Smooth muscle cell (in vitro differentiated cells): ENCODE results near the gene ABHD2. TPM values are rescaled to one million over a fixed set of nuclear protein-coding genes. Genes with fewer than 3 reads are reported as not detected.
"Not testable (repeated sequence)": the region's sequence is repeated elsewhere in the genome, so short reads cannot be mapped to it uniquely, and the experiment has no call there.

Experiments used
- DNase-seq: peaks from one replicate; lab custom pipeline; 2025; ENCODE audit not compliant: unreplicated experiment; lab: John Stamatoyannopoulos, UW
- H2AFZ ChIP-seq: fragments of 200-600 bp; sonication (generic); 2 replicates; pipeline ENCODE4 v1.6.0; 2016; ENCODE audit warnings: antibody characterized with exemption, low read depth, mild to moderate bottlenecking
- H3F3A ChIP-seq: fragments of 200-600 bp; sonication (generic); 2 replicates; pipeline ENCODE4 v1.6.0; 2017; ENCODE audit warnings: antibody characterized with exemption, low read depth
- H3K27ac ChIP-seq: fragments of 200-600 bp; sonication (generic); 2 replicates; pipeline ENCODE4 v1.5.1; 2016; ENCODE audit warnings: low read depth, mild to moderate bottlenecking
- H3K27me3 ChIP-seq: fragments of 200-600 bp; sonication (generic); 2 replicates; pipeline ENCODE4 v1.6.1; 2016; ENCODE audit warnings: low read depth, mild to moderate bottlenecking
- H3K36me3 ChIP-seq: fragments of 200-600 bp; sonication (generic); 2 replicates; pipeline ENCODE4 v1.5.1; 2016; ENCODE audit warnings: low read depth
- H3K4me1 ChIP-seq: fragments of 200-600 bp; sonication (generic); 2 replicates; pipeline ENCODE4 v1.5.1; 2016; ENCODE audit warnings: low read depth
- H3K4me2 ChIP-seq: fragments of 200-600 bp; sonication (generic); 2 replicates; pipeline ENCODE4 v1.6.0; 2016; ENCODE audit warnings: mild to moderate bottlenecking
- H3K4me3 ChIP-seq: fragments of 200-600 bp; sonication (generic); 2 replicates; pipeline ENCODE4 v1.5.1; 2016; ENCODE audit warnings: mild to moderate bottlenecking
- H3K79me2 ChIP-seq: fragments of 200-600 bp; sonication (generic); 2 replicates; pipeline ENCODE4 v1.6.0; 2016; ENCODE audit warnings: low read depth, mild to moderate bottlenecking
- H3K9ac ChIP-seq: fragments of 200-600 bp; sonication (generic); 2 replicates; pipeline ENCODE4 v1.6.0; 2016; ENCODE audit warnings: low read depth
- H3K9me3 ChIP-seq: fragments of 200-600 bp; sonication (generic); replicated peaks from 2 replicates; pipeline ENCODE4 v1.5.1; 2016; ENCODE audit warnings: low read depth
- H4K20me1 ChIP-seq: fragments of 200-600 bp; sonication (generic); 2 replicates; pipeline ENCODE4 v1.6.0; 2016; ENCODE audit warnings: low read depth
- CTCF ChIP-seq: fragments of 200-600 bp; sonication (generic); IDR thresholded peaks from 2 replicates; pipeline ENCODE4 v1.5.1; 2017; ENCODE audit warnings: borderline replicate concordance, mild to moderate bottlenecking, antibody characterized with exemption; ENCODE audit not compliant: insufficient read depth, poor library complexity, severe bottlenecking
- WGBS: methylation state at CpG from one replicate; pipeline ENCODE4 v1.1.7; 2016; ENCODE audit warnings: low lambda C conversion rate; 5-methylcytosine and 5-hydroxymethylcytosine counted together
- polyA plus RNA-seq: library from polyadenylated mRNA; unstranded; fragments of >200 nt; fragmentation: Nextera tagmentation; extraction: Ambion mirVana; gene quantifications from 2 replicates; pipeline ENCODE4 v1.2.1, GENCODE V29; 2016
- total RNA-seq: library from RNA; depleted of rRNA; stranded (reverse); fragments of >200 nt; gene quantifications from 2 replicates; pipeline ENCODE4 v1.2.3, GENCODE V29; 2014

The ABHD2 gene
- total and polyA plus RNA-seq, 2 experiments from 2014 or later = 9.4 to 23.9 TPM

GRCh38 chr15:89226359-89227221, 138.3 kb downstream of the ABHD2 start:
- Histone ChIP-seq H3K4me3 (no peak overlapping the region), H3K36me3 (no peaks in the 10 kb centered on the region), H3K27ac (no peak overlapping the region), H2AFZ (no peak overlapping the region), H3K9me3 (no peaks in the 10 kb centered on the region), H3K9ac (no peak overlapping the region), H3K4me2 (no peak overlapping the region), H3K27me3 (peaks cover 7% of the 10 kb centered on the region), H4K20me1 (no peaks in the 10 kb centered on the region), H3K79me2 (no peaks in the 10 kb centered on the region), H3F3A (no peaks in the 10 kb centered on the region), H3K4me1 (no peaks in the 10 kb centered on the region)
- DNase-seq = no peak
- WGBS = 88% methylated on average over 14 of the region's 14 CpGs
- no peak for TF ChIP-seq CTCF

GRCh38 chr15:89227425-89227824, 139.2 kb downstream of the ABHD2 start:
- Histone ChIP-seq H3F3A (no peaks in the 10 kb centered on the region), H3K79me2 (no peaks in the 10 kb centered on the region), H3K4me3 (no peak overlapping the region), H3K9ac (no peak overlapping the region), H4K20me1 (no peaks in the 10 kb centered on the region), H3K4me1 (no peaks in the 10 kb centered on the region), H3K4me2 (no peak overlapping the region), H3K27ac (no peak overlapping the region), H3K36me3 (no peaks in the 10 kb centered on the region), H2AFZ (no peak overlapping the region), H3K27me3 (peaks cover 7% of the 10 kb centered on the region), H3K9me3 (no peaks in the 10 kb centered on the region)
- no peak for TF ChIP-seq CTCF
- DNase-seq = no peak
- WGBS = 79% methylated on average over 7 of the region's 7 CpGs

- no peaks in the 10 kb centered on the region for H3K79me2 ChIP-seq
- no peaks in the 10 kb centered on the region for H3F3A ChIP-seq
- 52% methylated on average over 5 of the region's 5 CpGs for WGBS
- no peaks in the 10 kb centered on the region for H3K4me1 ChIP-seq
- no peak for DNase-seq
- H3K9me3 ChIP-seq = no peaks in the 10 kb centered on the region
- H3K4me3 ChIP-seq = no peak overlapping the region
- no peak overlapping the region for H3K4me2 ChIP-seq
- H3K9ac ChIP-seq = no peak overlapping the region
- H3K36me3 ChIP-seq = no peaks in the 10 kb centered on the region
- no peak for TF ChIP-seq CTCF
- no peak overlapping the region for H3K27ac ChIP-seq
- H4K20me1 ChIP-seq = no peaks in the 10 kb centered on the region
- H2AFZ ChIP-seq = no peak overlapping the region
- H3K27me3 ChIP-seq = peaks cover 7% of the 10 kb centered on the region
Observed at GRCh38 chr15:89230277-89230676, 142.0 kb downstream of the ABHD2 start.

GRCh38 chr15:89231832-89232231, 143.6 kb downstream of the ABHD2 start:
- no peaks in the 10 kb centered on the region for H3K4me1 ChIP-seq
- no peak overlapping the region for H3K4me2 ChIP-seq
- no peaks in the 10 kb centered on the region for H3K36me3 ChIP-seq
- no peaks in the 10 kb centered on the region for H4K20me1 ChIP-seq
- no peak for DNase-seq
- H3K27ac ChIP-seq = no peak overlapping the region
- peaks cover 7% of the 10 kb centered on the region for H3K27me3 ChIP-seq
- H2AFZ ChIP-seq = no peak overlapping the region
- H3K79me2 ChIP-seq = no peaks in the 10 kb centered on the region
- no peaks in the 10 kb centered on the region for H3K9me3 ChIP-seq
- H3K9ac ChIP-seq = no peak overlapping the region
- H3K4me3 ChIP-seq = no peak overlapping the region
- no peaks in the 10 kb centered on the region for H3F3A ChIP-seq
- TF ChIP-seq CTCF = no peak

- H3K9me3 ChIP-seq, H3F3A ChIP-seq, H3K4me1 ChIP-seq, H3K9ac ChIP-seq, DNase-seq, H3K79me2 ChIP-seq, H3K36me3 ChIP-seq, H2AFZ ChIP-seq, H3K4me2 ChIP-seq, H3K27ac ChIP-seq, H4K20me1 ChIP-seq, H3K4me3 ChIP-seq, H3K27me3 ChIP-seq: not testable (repeated sequence)
- WGBS = 93% methylated on average over 12 of the region's 12 CpGs
Observed at GRCh38 chr15:89239883-89240810, 151.9 kb downstream of the ABHD2 start.
